ENCODE data around the gene ZNF568.

ZNF568 gene

DNA sequence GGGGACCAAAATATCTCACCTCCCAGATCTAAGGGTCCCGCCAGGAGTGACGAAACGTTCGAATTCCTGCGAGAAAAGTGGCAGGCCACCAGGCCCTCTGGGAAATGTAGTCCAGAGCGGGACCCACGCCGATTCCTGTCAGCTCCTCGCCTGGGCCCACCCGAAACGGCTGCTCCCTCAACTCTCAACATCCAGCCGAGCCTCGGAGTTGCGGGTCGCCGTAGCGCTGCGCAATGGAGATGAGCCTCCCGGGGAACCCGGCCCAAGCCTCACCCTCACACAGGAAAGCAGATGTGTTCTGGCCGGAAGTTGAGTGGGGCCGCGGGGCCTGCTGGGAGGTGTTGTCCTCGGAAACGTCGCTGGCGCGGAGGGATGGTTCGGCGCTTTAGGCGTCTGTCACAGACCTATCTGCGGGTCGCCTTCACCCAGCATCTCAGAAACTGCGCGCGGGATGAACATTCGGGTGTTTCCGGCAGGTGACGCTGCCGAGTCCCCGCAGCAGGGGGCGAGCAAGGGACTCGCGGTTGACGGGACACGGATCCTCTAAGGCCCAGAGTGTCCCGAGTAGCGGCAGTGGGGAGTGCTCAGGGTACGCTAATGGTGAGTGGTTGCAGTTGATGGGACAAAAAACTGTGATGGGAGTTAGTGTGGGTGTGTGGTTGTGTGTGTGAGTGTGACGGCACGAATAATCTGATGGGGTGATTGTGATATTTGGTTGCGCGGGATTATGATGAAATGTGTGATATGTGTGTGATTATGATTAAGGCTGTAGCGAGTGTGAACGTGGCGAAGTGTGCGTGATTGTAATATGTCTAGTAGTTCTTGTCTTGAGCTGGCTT is at the start of gene ZNF568, which contains the start of gene ZNF829 (continued):
- TF ChIP-seq, protein P1, sequence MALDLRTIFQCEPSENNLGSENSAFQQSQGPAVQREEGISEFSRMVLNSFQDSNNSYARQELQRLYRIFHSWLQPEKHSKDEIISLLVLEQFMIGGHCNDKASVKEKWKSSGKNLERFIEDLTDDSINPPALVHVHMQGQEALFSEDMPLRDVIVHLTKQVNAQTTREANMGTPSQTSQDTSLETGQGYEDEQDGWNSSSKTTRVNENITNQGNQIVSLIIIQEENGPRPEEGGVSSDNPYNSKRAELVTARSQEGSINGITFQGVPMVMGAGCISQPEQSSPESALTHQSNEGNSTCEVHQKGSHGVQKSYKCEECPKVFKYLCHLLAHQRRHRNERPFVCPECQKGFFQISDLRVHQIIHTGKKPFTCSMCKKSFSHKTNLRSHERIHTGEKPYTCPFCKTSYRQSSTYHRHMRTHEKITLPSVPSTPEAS (tag by site-specific recombination; IDR thresholded peaks at IDR 0.05), result peak; percentile 73
- TF ChIP-seq, protein P2, sequence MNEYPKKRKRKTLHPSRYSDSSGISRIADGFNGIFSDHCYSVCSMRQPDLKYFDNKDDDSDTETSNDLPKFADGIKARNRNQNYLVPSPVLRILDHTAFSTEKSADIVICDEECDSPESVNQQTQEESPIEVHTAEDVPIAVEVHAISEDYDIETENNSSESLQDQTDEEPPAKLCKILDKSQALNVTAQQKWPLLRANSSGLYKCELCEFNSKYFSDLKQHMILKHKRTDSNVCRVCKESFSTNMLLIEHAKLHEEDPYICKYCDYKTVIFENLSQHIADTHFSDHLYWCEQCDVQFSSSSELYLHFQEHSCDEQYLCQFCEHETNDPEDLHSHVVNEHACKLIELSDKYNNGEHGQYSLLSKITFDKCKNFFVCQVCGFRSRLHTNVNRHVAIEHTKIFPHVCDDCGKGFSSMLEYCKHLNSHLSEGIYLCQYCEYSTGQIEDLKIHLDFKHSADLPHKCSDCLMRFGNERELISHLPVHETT (tag by site-specific recombination; IDR thresholded peaks at IDR 0.05), result peak; percentile 83; the same call in 1 of the 2 replicates
- TF ChIP-seq TRIM28 (IDR thresholded peaks at IDR 0.05; ENCODE audit: borderline replicate concordance, low read length) (peak; percentile 99), MZF1 (tag by site-specific recombination; IDR thresholded peaks at IDR 0.05; ENCODE audit: borderline replicate concordance) (peak; percentile 98), FEZF1 (tag by site-specific recombination; IDR thresholded peaks at IDR 0.05) (no peak), ZNF23 (tag by site-specific recombination; IDR thresholded peaks at IDR 0.05; ENCODE audit: borderline replicate concordance) (peak; percentile 67; the same call in 1 of the 2 replicates), ZNF600 (tag by site-specific recombination; IDR thresholded peaks at IDR 0.05) (peak; percentile 99), ZNF623 (tag by site-specific recombination; IDR thresholded peaks at IDR 0.05) (peak; percentile 44), YY2 (tag by site-specific recombination; IDR thresholded peaks at IDR 0.05) (peak; percentile 85), ZNF133 (tag by site-specific recombination; IDR thresholded peaks at IDR 0.05) (peak; percentile 89), KLF16 (tag by site-specific recombination; IDR thresholded peaks at IDR 0.05) (peak; percentile 94), ZBTB21 (tag by site-specific recombination; IDR thresholded peaks at IDR 0.05) (peak; percentile 96), ZNF302 (tag by site-specific recombination; IDR thresholded peaks at IDR 0.05; ENCODE audit: low read depth) (peak; percentile 93), ZNF211 (tag by site-specific recombination; IDR thresholded peaks at IDR 0.05; ENCODE audit: low read depth) (peak; percentile 34; the same call in 1 of the 2 replicates), ZIC2 (tag by site-specific recombination; IDR thresholded peaks at IDR 0.05) (peak; percentile 93), ZNF548 (tag by site-specific recombination; IDR thresholded peaks at IDR 0.05) (peak; percentile 92), HOXD13 (CRISPR knock-in tag; IDR thresholded peaks at IDR 0.05; ENCODE audit: borderline replicate concordance) (0 out of 2 replicates have a peak, but pooled peaks have one; percentile 52), ZNF560 (tag by site-specific recombination; IDR thresholded peaks at IDR 0.05; ENCODE audit: borderline replicate concordance) (no peak; the same call in 1 of the 2 replicates), EGR2 (tag by site-specific recombination; IDR thresholded peaks at IDR 0.05; ENCODE audit: low read depth) (peak; percentile 87), ZNF529 (tag by site-specific recombination; IDR thresholded peaks at IDR 0.05; ENCODE audit: insufficient replicate concordance) (no peak), ZNF670 (tag by site-specific recombination; IDR thresholded peaks at IDR 0.05; ENCODE audit: low read depth) (peak; percentile 99), ZNF701 (tag by site-specific recombination; IDR thresholded peaks at IDR 0.05) (peak; percentile 89)
- TF ChIP-seq, protein P3, sequence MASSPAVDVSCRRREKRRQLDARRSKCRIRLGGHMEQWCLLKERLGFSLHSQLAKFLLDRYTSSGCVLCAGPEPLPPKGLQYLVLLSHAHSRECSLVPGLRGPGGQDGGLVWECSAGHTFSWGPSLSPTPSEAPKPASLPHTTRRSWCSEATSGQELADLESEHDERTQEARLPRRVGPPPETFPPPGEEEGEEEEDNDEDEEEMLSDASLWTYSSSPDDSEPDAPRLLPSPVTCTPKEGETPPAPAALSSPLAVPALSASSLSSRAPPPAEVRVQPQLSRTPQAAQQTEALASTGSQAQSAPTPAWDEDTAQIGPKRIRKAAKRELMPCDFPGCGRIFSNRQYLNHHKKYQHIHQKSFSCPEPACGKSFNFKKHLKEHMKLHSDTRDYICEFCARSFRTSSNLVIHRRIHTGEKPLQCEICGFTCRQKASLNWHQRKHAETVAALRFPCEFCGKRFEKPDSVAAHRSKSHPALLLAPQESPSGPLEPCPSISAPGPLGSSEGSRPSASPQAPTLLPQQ (tag by site-specific recombination; IDR thresholded peaks at IDR 0.05), result peak; percentile 92
- TF ChIP-seq, protein P4, sequence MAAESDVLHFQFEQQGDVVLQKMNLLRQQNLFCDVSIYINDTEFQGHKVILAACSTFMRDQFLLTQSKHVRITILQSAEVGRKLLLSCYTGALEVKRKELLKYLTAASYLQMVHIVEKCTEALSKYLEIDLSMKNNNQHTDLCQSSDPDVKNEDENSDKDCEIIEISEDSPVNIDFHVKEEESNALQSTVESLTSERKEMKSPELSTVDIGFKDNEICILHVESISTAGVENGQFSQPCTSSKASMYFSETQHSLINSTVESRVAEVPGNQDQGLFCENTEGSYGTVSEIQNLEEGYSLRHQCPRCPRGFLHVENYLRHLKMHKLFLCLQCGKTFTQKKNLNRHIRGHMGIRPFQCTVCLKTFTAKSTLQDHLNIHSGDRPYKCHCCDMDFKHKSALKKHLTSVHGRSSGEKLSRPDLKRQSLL (tag by site-specific recombination; IDR thresholded peaks at IDR 0.05), result no peak; the same call in 1 of the 2 replicates
- TF ChIP-seq, protein P5, sequence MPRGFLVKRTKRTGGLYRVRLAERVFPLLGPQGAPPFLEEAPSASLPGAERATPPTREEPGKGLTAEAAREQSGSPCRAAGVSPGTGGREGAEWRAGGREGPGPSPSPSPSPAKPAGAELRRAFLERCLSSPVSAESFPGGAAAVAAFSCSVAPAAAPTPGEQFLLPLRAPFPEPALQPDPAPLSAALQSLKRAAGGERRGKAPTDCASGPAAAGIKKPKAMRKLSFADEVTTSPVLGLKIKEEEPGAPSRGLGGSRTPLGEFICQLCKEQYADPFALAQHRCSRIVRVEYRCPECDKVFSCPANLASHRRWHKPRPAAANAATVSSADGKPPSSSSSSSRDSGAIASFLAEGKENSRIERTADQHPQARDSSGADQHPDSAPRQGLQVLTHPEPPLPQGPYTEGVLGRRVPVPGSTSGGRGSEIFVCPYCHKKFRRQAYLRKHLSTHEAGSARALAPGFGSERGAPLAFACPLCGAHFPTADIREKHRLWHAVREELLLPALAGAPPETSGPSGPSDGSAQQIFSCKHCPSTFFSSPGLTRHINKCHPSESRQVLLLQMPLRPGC (tag by site-specific recombination; IDR thresholded peaks at IDR 0.05), result peak; percentile 96
- TF ChIP-seq, protein P6, sequence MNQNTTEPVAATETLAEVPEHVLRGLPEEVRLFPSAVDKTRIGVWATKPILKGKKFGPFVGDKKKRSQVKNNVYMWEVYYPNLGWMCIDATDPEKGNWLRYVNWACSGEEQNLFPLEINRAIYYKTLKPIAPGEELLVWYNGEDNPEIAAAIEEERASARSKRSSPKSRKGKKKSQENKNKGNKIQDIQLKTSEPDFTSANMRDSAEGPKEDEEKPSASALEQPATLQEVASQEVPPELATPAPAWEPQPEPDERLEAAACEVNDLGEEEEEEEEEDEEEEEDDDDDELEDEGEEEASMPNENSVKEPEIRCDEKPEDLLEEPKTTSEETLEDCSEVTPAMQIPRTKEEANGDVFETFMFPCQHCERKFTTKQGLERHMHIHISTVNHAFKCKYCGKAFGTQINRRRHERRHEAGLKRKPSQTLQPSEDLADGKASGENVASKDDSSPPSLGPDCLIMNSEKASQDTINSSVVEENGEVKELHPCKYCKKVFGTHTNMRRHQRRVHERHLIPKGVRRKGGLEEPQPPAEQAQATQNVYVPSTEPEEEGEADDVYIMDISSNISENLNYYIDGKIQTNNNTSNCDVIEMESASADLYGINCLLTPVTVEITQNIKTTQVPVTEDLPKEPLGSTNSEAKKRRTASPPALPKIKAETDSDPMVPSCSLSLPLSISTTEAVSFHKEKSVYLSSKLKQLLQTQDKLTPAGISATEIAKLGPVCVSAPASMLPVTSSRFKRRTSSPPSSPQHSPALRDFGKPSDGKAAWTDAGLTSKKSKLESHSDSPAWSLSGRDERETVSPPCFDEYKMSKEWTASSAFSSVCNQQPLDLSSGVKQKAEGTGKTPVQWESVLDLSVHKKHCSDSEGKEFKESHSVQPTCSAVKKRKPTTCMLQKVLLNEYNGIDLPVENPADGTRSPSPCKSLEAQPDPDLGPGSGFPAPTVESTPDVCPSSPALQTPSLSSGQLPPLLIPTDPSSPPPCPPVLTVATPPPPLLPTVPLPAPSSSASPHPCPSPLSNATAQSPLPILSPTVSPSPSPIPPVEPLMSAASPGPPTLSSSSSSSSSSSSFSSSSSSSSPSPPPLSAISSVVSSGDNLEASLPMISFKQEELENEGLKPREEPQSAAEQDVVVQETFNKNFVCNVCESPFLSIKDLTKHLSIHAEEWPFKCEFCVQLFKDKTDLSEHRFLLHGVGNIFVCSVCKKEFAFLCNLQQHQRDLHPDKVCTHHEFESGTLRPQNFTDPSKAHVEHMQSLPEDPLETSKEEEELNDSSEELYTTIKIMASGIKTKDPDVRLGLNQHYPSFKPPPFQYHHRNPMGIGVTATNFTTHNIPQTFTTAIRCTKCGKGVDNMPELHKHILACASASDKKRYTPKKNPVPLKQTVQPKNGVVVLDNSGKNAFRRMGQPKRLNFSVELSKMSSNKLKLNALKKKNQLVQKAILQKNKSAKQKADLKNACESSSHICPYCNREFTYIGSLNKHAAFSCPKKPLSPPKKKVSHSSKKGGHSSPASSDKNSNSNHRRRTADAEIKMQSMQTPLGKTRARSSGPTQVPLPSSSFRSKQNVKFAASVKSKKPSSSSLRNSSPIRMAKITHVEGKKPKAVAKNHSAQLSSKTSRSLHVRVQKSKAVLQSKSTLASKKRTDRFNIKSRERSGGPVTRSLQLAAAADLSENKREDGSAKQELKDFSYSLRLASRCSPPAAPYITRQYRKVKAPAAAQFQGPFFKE (tag by site-specific recombination; IDR thresholded peaks at IDR 0.05; ENCODE audit: borderline replicate concordance), result no peak; the same call in 1 of the 2 replicates

Data from HEK293 (cell line).